ENCODE measurements around the gene NFAT5. TPM values are rescaled to one million over a fixed set of nuclear protein-coding genes. Genes with fewer than 3 reads are reported as not detected.
A peak's percentile ranks its signal among the peaks of the same experiment; 100 is the strongest.

NFAT5 gene
- total RNA-seq, 1 experiment from 2014 or later: 38.2 TPM

DNA sequence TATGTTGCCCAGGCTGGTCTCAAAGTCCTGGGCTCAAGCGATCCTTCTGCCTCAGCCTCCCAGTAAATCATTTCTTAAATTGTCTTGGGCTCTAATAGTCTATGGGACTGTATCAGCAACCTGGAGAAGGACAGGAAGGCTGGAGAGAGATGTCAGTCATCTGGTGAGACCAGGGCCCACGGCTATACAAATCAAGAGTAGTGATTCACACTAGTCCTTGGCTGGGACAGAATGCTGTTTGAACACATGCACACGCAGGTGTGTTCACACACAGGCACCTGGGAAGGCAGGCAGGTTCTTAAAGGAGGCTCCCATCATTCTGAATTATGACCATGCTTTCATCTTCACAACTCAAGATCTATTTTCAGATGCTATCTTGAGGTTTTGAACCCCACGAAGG is 146.5 kb downstream of the NFAT5 start:
- intact Hi-C loops (cut with micrococcal nuclease; ENCODE audit: unreplicated experiment): no loop called here
- TF ChIP-seq EZH2 (IDR thresholded peaks at IDR 0.05; ENCODE audit: low read depth): no peak
- TF ChIP-seq, protein P1, sequence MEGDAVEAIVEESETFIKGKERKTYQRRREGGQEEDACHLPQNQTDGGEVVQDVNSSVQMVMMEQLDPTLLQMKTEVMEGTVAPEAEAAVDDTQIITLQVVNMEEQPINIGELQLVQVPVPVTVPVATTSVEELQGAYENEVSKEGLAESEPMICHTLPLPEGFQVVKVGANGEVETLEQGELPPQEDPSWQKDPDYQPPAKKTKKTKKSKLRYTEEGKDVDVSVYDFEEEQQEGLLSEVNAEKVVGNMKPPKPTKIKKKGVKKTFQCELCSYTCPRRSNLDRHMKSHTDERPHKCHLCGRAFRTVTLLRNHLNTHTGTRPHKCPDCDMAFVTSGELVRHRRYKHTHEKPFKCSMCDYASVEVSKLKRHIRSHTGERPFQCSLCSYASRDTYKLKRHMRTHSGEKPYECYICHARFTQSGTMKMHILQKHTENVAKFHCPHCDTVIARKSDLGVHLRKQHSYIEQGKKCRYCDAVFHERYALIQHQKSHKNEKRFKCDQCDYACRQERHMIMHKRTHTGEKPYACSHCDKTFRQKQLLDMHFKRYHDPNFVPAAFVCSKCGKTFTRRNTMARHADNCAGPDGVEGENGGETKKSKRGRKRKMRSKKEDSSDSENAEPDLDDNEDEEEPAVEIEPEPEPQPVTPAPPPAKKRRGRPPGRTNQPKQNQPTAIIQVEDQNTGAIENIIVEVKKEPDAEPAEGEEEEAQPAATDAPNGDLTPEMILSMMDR (conservative IDR thresholded peaks at IDR 0.05): no peak

DNA sequence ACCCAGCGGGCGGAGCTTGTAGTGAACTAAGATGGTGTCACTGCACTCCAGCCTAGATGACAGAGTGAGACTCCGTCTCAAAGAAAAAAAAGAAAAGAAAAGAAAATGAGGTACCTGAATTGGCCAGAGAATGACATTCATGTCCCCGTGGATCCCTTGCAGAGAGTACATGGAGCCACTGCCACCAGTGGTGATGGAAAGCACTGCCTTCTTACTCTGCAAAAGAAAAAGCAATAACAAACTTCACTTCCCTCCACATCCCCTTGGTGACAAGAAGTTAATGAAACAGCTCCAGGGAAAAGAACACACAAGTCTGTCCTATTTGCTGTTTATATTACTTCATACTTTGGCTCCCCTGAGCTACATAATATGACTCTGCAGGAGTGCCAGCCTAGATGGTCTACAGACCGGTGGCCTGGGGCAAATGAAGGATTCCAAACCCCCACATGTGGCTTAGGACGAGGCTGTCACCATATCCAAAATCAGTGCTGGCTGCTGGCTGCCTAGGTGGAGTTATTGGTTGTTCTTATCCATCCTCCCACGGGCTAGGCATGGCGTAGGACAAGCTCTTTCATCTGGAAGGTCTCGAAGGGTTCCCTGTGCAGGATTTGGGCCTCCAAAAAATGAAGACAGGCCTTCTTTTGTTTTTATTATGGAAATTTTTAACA is 147.3 kb downstream of the NFAT5 start:
- DNase-seq: no peak
- Histone ChIP-seq H3K4me3 (no peak overlapping the region), H3K27ac (no peak overlapping the region), H2AFZ (no peak overlapping the region), H3K27me3 (ENCODE audit: insufficient read depth, low read depth) (no peaks in the 10 kb centered on the region), H3K9me2 (ENCODE audit: insufficient read depth) (no peaks in the 10 kb centered on the region), H3F3A (ENCODE audit: insufficient read depth, low read depth) (peaks cover 99% of the 10 kb centered on the region), H4K20me1 (ENCODE audit: insufficient read depth) (peaks cover 65% of the 10 kb centered on the region), H3K79me2 (ENCODE audit: low read depth) (peaks cover 27% of the 10 kb centered on the region), H3K4me1 (replicated peaks; ENCODE audit: insufficient read depth) (no peaks in the 10 kb centered on the region), H3K4me2 (no peak overlapping the region), H3K9me3 (ENCODE audit: insufficient read depth, low read depth) (no peaks in the 10 kb centered on the region), H3K36me3 (ENCODE audit: low read depth) (peaks cover 68% of the 10 kb centered on the region)
- ChIA-PET POLR2A (ENCODE audit: unreplicated experiment) (no interaction called here), CTCF (no interaction called here)
- intact Hi-C loops (cut with micrococcal nuclease; ENCODE audit: unreplicated experiment): no loop called here
- no peak for TF ChIP-seq EZH2 (IDR thresholded peaks at IDR 0.05; ENCODE audit: low read depth)
- TF ChIP-seq, protein P1 (conservative IDR thresholded peaks at IDR 0.05): no peak
- no TSS peak for BruUV-seq (replicated peaks)

More for the DNA sequence above, 146.5 kb downstream of the NFAT5 start:
- H4K20me1 ChIP-seq (ENCODE audit: insufficient read depth): peaks cover 57% of the 10 kb centered on the region
- no peaks in the 10 kb centered on the region for H3K9me2 ChIP-seq (ENCODE audit: insufficient read depth)
- ChIA-PET POLR2A (ENCODE audit: unreplicated experiment) (no interaction called here), CTCF (no interaction called here)
- no peak overlapping the region for H3K4me2 ChIP-seq
- no TSS peak for BruUV-seq (replicated peaks)
- no peak overlapping the region for H2AFZ ChIP-seq
- H3K27me3 ChIP-seq (ENCODE audit: insufficient read depth, low read depth): no peaks in the 10 kb centered on the region
- peaks cover 20% of the 10 kb centered on the region for H3K79me2 ChIP-seq (ENCODE audit: low read depth)
- H3K4me1 ChIP-seq (replicated peaks; ENCODE audit: insufficient read depth): peaks cover 3% of the 10 kb centered on the region
- DNase-seq: no peak
- H3F3A ChIP-seq (ENCODE audit: insufficient read depth, low read depth): peaks cover 99% of the 10 kb centered on the region
- H3K9me3 ChIP-seq (ENCODE audit: insufficient read depth, low read depth): no peaks in the 10 kb centered on the region
- peak overlapping the region; percentile 2; the same call in 1 of the 2 replicates for H3K27ac ChIP-seq
- H3K36me3 ChIP-seq (ENCODE audit: low read depth): peaks cover 60% of the 10 kb centered on the region
- no peak overlapping the region for H3K4me3 ChIP-seq

DNA sequence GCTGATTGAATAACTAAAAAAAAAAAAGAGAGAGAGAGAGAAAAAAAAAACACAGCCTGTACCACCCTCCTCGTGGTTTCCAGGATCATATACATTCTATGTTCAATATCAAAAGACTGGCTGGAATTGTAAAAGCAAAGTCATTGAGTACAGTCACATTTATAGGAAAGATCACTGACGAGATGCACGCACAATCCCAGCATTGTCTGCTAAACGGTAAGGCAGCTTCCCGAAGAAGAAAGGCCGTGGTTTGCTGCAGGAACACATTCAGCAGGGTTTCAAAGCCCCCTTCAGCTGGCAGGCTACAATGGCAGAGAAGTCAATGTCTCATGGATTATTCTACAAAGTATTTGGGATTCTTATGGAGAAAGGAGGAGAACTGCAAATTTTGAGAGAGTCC is 151.3 kb downstream of the NFAT5 start:
- Histone ChIP-seq H3K4me1 (replicated peaks; ENCODE audit: insufficient read depth) (peaks cover 17% of the 10 kb centered on the region; the same call in 1 of the 2 replicates), H4K20me1 (ENCODE audit: insufficient read depth) (peaks cover 82% of the 10 kb centered on the region), H3F3A (ENCODE audit: insufficient read depth, low read depth) (peaks cover 90% of the 10 kb centered on the region), H3K36me3 (ENCODE audit: low read depth) (peaks cover 75% of the 10 kb centered on the region), H3K4me3 (no peak overlapping the region), H3K4me2 (no peak overlapping the region), H3K79me2 (ENCODE audit: low read depth) (peaks cover 64% of the 10 kb centered on the region), H3K9me2 (ENCODE audit: insufficient read depth) (no peaks in the 10 kb centered on the region), H3K9me3 (ENCODE audit: insufficient read depth, low read depth) (no peaks in the 10 kb centered on the region), H3K27ac (no peak overlapping the region), H3K27me3 (ENCODE audit: insufficient read depth, low read depth) (no peaks in the 10 kb centered on the region), H2AFZ (no peak overlapping the region)
- DNase-seq: no peak
- ChIA-PET CTCF (no interaction called here), POLR2A (ENCODE audit: unreplicated experiment) (interaction anchor here (0.6 kb wide), 1 partner anchor 1827 kb away, joined by 11 read pairs; no protein-coding TSS in a partner anchor)
- no TSS peak for BruUV-seq (replicated peaks)
- intact Hi-C loops (cut with micrococcal nuclease; ENCODE audit: unreplicated experiment): no loop called here
- TF ChIP-seq, protein P1 (conservative IDR thresholded peaks at IDR 0.05): no peak
- TF ChIP-seq EZH2 (IDR thresholded peaks at IDR 0.05; ENCODE audit: low read depth): no peak

All from PC-9 (cell line).